ENCODE results near the gene AMDHD1.

Gene AMDHD1

GRCh38 chr12:95970905-95971304 lies 27.8 kb downstream of the AMDHD1 start:
- no peak overlapping the region for H3K18ac ChIP-seq (ENCODE audit: low read depth in 1 of 2, low read length in 2 of 2)
- H3K4ac ChIP-seq (ENCODE audit: low read depth in 1 of 2, low read length in 2 of 2) = no peak overlapping the region
- no peak overlapping the region for H2BK15ac ChIP-seq (ENCODE audit: low read depth, poor library complexity, severe bottlenecking)
- no peak overlapping the region for H2BK12ac ChIP-seq (ENCODE audit: low read length in 2 of 2)
- H2BK120ac ChIP-seq (ENCODE audit: low read depth, low read length) = no peak overlapping the region
- H3K9me3 ChIP-seq (ENCODE audit: control insufficient read depth, low read length) = no peaks in the 10 kb centered on the region
- H3K27ac ChIP-seq (ENCODE audit: low read length, poor library complexity, severe bottlenecking) = no peak overlapping the region
- no peak for DNase-seq
- no peak overlapping the region for H3K9ac ChIP-seq (ENCODE audit: low read length)
- H3K4me1 ChIP-seq (ENCODE audit: control insufficient read depth, insufficient read depth, low read depth, low read length) = no peaks in the 10 kb centered on the region
- no peak overlapping the region for H3K14ac ChIP-seq (ENCODE audit: low read length in 2 of 2)
- no peaks in the 10 kb centered on the region for H3K36me3 ChIP-seq (ENCODE audit: control insufficient read depth in 1 of 2, insufficient read depth in 2 of 2, low read depth in 1 of 2, low read length in 2 of 2)
- no peak overlapping the region for H2AK5ac ChIP-seq (ENCODE audit: low read length, severe bottlenecking)
- H4K8ac ChIP-seq (ENCODE audit: low read length) = no peak overlapping the region
- no peak overlapping the region for H3K4me3 ChIP-seq (ENCODE audit: insufficient read depth in 1 of 2, low read depth in 1 of 2, low read length in 2 of 2)
- 70% methylated on average over 6 of the region's 7 CpGs for WGBS
- no peaks in the 10 kb centered on the region for H3K27me3 ChIP-seq (ENCODE audit: control insufficient read depth in 1 of 2, insufficient read depth in 1 of 2, low read length in 2 of 2)
- no peaks in the 10 kb centered on the region for H3K79me1 ChIP-seq (replicated peaks; ENCODE audit: low read length, poor library complexity, severe bottlenecking)
- no peak overlapping the region for H2BK5ac ChIP-seq (ENCODE audit: low read depth, low read length, poor library complexity, severe bottlenecking)
- H2AFZ ChIP-seq (ENCODE audit: low read depth, low read length) = no peak overlapping the region
- H3K4me2 ChIP-seq (ENCODE audit: low read length, poor library complexity, severe bottlenecking) = no peak overlapping the region
- H4K91ac ChIP-seq (ENCODE audit: low read length) = no peak overlapping the region
- H3K23ac ChIP-seq (ENCODE audit: low read length in 2 of 2) = no peak overlapping the region

- no peak overlapping the region for H3K27ac ChIP-seq (ENCODE audit: low read length, poor library complexity, severe bottlenecking)
- no peak overlapping the region for H2BK15ac ChIP-seq (ENCODE audit: low read depth, poor library complexity, severe bottlenecking)
- no peak overlapping the region for H4K8ac ChIP-seq (ENCODE audit: low read length)
- H3K4me2 ChIP-seq (ENCODE audit: low read length, poor library complexity, severe bottlenecking) = no peak overlapping the region
- H3K27me3 ChIP-seq (ENCODE audit: control insufficient read depth in 1 of 2, insufficient read depth in 1 of 2, low read length in 2 of 2) = no peaks in the 10 kb centered on the region
- H3K18ac ChIP-seq (ENCODE audit: low read depth in 1 of 2, low read length in 2 of 2) = no peak overlapping the region
- H3K14ac ChIP-seq (ENCODE audit: low read length in 2 of 2) = no peak overlapping the region
- no peak overlapping the region for H2AFZ ChIP-seq (ENCODE audit: low read depth, low read length)
- no peak overlapping the region for H3K23ac ChIP-seq (ENCODE audit: low read length in 2 of 2)
- H3K79me1 ChIP-seq (replicated peaks; ENCODE audit: low read length, poor library complexity, severe bottlenecking) = no peaks in the 10 kb centered on the region
- WGBS = 76% methylated on average over 3 of the region's 4 CpGs
- H3K4me3 ChIP-seq (ENCODE audit: insufficient read depth in 1 of 2, low read depth in 1 of 2, low read length in 2 of 2) = no peak overlapping the region
- no peak overlapping the region for H2AK5ac ChIP-seq (ENCODE audit: low read length, severe bottlenecking)
- no peaks in the 10 kb centered on the region for H3K4me1 ChIP-seq (ENCODE audit: control insufficient read depth, insufficient read depth, low read depth, low read length)
- H3K9ac ChIP-seq (ENCODE audit: low read length) = no peak overlapping the region
- no peak for DNase-seq
- H2BK5ac ChIP-seq (ENCODE audit: low read depth, low read length, poor library complexity, severe bottlenecking) = no peak overlapping the region
- no peak overlapping the region for H3K4ac ChIP-seq (ENCODE audit: low read depth in 1 of 2, low read length in 2 of 2)
- no peaks in the 10 kb centered on the region for H3K9me3 ChIP-seq (ENCODE audit: control insufficient read depth, low read length)
- no peak overlapping the region for H2BK12ac ChIP-seq (ENCODE audit: low read length in 2 of 2)
- no peak overlapping the region for H2BK120ac ChIP-seq (ENCODE audit: low read depth, low read length)
- H3K36me3 ChIP-seq (ENCODE audit: control insufficient read depth in 1 of 2, insufficient read depth in 2 of 2, low read depth in 1 of 2, low read length in 2 of 2) = no peaks in the 10 kb centered on the region
- H4K91ac ChIP-seq (ENCODE audit: low read length) = no peak overlapping the region
Measured at GRCh38 chr12:95972832-95973456, 29.8 kb downstream of the AMDHD1 start.

GRCh38 chr12:95974358-95974757 lies 31.2 kb downstream of the AMDHD1 start:
- Histone ChIP-seq H2BK15ac (ENCODE audit: low read depth, poor library complexity, severe bottlenecking) (no peak overlapping the region), H3K9me3 (ENCODE audit: control insufficient read depth, low read length) (no peaks in the 10 kb centered on the region), H3K79me1 (replicated peaks; ENCODE audit: low read length, poor library complexity, severe bottlenecking) (no peaks in the 10 kb centered on the region), H3K4me3 (ENCODE audit: insufficient read depth in 1 of 2, low read depth in 1 of 2, low read length in 2 of 2) (no peak overlapping the region), H3K4me1 (ENCODE audit: control insufficient read depth, insufficient read depth, low read depth, low read length) (no peaks in the 10 kb centered on the region), H2BK12ac (ENCODE audit: low read length in 2 of 2) (no peak overlapping the region), H3K27me3 (ENCODE audit: control insufficient read depth in 1 of 2, insufficient read depth in 1 of 2, low read length in 2 of 2) (no peaks in the 10 kb centered on the region), H2AK5ac (ENCODE audit: low read length, severe bottlenecking) (no peak overlapping the region), H3K18ac (ENCODE audit: low read depth in 1 of 2, low read length in 2 of 2) (no peak overlapping the region), H4K91ac (ENCODE audit: low read length) (no peak overlapping the region), H2BK5ac (ENCODE audit: low read depth, low read length, poor library complexity, severe bottlenecking) (no peak overlapping the region), H3K23ac (ENCODE audit: low read length in 2 of 2) (no peak overlapping the region), H3K27ac (ENCODE audit: low read length, poor library complexity, severe bottlenecking) (no peak overlapping the region), H3K14ac (ENCODE audit: low read length in 2 of 2) (no peak overlapping the region), H2AFZ (ENCODE audit: low read depth, low read length) (no peak overlapping the region), H3K4ac (ENCODE audit: low read depth in 1 of 2, low read length in 2 of 2) (no peak overlapping the region), H3K36me3 (ENCODE audit: control insufficient read depth in 1 of 2, insufficient read depth in 2 of 2, low read depth in 1 of 2, low read length in 2 of 2) (no peaks in the 10 kb centered on the region), H3K4me2 (ENCODE audit: low read length, poor library complexity, severe bottlenecking) (no peak overlapping the region), H4K8ac (ENCODE audit: low read length) (no peak overlapping the region), H3K9ac (ENCODE audit: low read length) (no peak overlapping the region), H2BK120ac (ENCODE audit: low read depth, low read length) (no peak overlapping the region)
- 96% methylated on average over 2 of the region's 2 CpGs for WGBS
- DNase-seq = no peak

GRCh38 chr12:95975491-95975890 lies 32.4 kb downstream of the AMDHD1 start:
- Histone ChIP-seq H2BK15ac (ENCODE audit: low read depth, poor library complexity, severe bottlenecking) (no peak overlapping the region), H3K36me3 (ENCODE audit: control insufficient read depth in 1 of 2, insufficient read depth in 2 of 2, low read depth in 1 of 2, low read length in 2 of 2) (no peaks in the 10 kb centered on the region), H2BK120ac (ENCODE audit: low read depth, low read length) (no peak overlapping the region), H2AK5ac (ENCODE audit: low read length, severe bottlenecking) (no peak overlapping the region), H3K9me3 (ENCODE audit: control insufficient read depth, low read length) (no peaks in the 10 kb centered on the region), H4K91ac (ENCODE audit: low read length) (no peak overlapping the region), H2AFZ (ENCODE audit: low read depth, low read length) (no peak overlapping the region), H3K23ac (ENCODE audit: low read length in 2 of 2) (no peak overlapping the region), H2BK12ac (ENCODE audit: low read length in 2 of 2) (no peak overlapping the region), H3K9ac (ENCODE audit: low read length) (no peak overlapping the region), H3K18ac (ENCODE audit: low read depth in 1 of 2, low read length in 2 of 2) (no peak overlapping the region), H3K4me1 (ENCODE audit: control insufficient read depth, insufficient read depth, low read depth, low read length) (no peaks in the 10 kb centered on the region), H3K27ac (ENCODE audit: low read length, poor library complexity, severe bottlenecking) (no peak overlapping the region), H3K14ac (ENCODE audit: low read length in 2 of 2) (no peak overlapping the region), H3K79me1 (replicated peaks; ENCODE audit: low read length, poor library complexity, severe bottlenecking) (no peaks in the 10 kb centered on the region), H3K4me2 (ENCODE audit: low read length, poor library complexity, severe bottlenecking) (no peak overlapping the region), H4K8ac (ENCODE audit: low read length) (no peak overlapping the region), H3K4ac (ENCODE audit: low read depth in 1 of 2, low read length in 2 of 2) (no peak overlapping the region), H2BK5ac (ENCODE audit: low read depth, low read length, poor library complexity, severe bottlenecking) (no peak overlapping the region), H3K27me3 (ENCODE audit: control insufficient read depth in 1 of 2, insufficient read depth in 1 of 2, low read length in 2 of 2) (no peaks in the 10 kb centered on the region), H3K4me3 (ENCODE audit: insufficient read depth in 1 of 2, low read depth in 1 of 2, low read length in 2 of 2) (no peak overlapping the region)
- DNase-seq = no peak
- 75% methylated on average over 2 of the region's 4 CpGs for WGBS

Data from mesenchymal stem cell (in vitro differentiated cells and primary cell).